ENCODE results near the gene SGTB.
"Not testable (repeated sequence)": the region's sequence is repeated elsewhere in the genome, so short reads cannot be mapped to it uniquely, and the experiment has no call there.

Gene SGTB

GRCh38 chr5:65734196-65734775, 12.4 kb upstream of the SGTB start:
- not testable (repeated sequence) for DNase-seq (ENCODE audit: low spot score)

GRCh38 chr5:65732046-65732445, 10.1 kb upstream of the SGTB start:
- not testable (repeated sequence) for DNase-seq (ENCODE audit: low spot score)

GRCh38 chr5:65730910-65731309, 9.0 kb upstream of the SGTB start:
- DNase-seq (ENCODE audit: low spot score): no peak

- no peak for DNase-seq (ENCODE audit: low spot score)
Observed at GRCh38 chr5:65728218-65728617, 6.3 kb upstream of the SGTB start.

- DNase-seq (ENCODE audit: low spot score): no peak
Observed at GRCh38 chr5:65727491-65728156, 5.7 kb upstream of the SGTB start.

- DNase-seq (ENCODE audit: low spot score): peak; percentile 65
Observed at GRCh38 chr5:65722575-65723403, 880 bp upstream of the SGTB start.

GRCh38 chr5:65721050-65721719, 724 bp downstream of the SGTB start:
- DNase-seq (ENCODE audit: low spot score): peak; percentile 54

GRCh38 chr5:65718576-65719310, 3.2 kb downstream of the SGTB start:
- no peak for DNase-seq (ENCODE audit: low spot score)

GRCh38 chr5:65708145-65708544, 13.8 kb downstream of the SGTB start:
- DNase-seq (ENCODE audit: low spot score): no peak

GRCh38 chr5:65707663-65708062, 14.2 kb downstream of the SGTB start:
- DNase-seq (ENCODE audit: low spot score): no peak

- DNase-seq (ENCODE audit: low spot score): peak; percentile 44
Observed at GRCh38 chr5:65704621-65705239, 17.2 kb downstream of the SGTB start.

- DNase-seq (ENCODE audit: low spot score): no peak
Observed at GRCh38 chr5:65702036-65702435, 19.9 kb downstream of the SGTB start.

GRCh38 chr5:65699338-65699737, 22.6 kb downstream of the SGTB start:
- DNase-seq (ENCODE audit: low spot score): no peak

- DNase-seq (ENCODE audit: low spot score): no peak
Observed at GRCh38 chr5:65696892-65697291, 25.0 kb downstream of the SGTB start.

- DNase-seq (ENCODE audit: low spot score): no peak
Observed at GRCh38 chr5:65695896-65696295, 26.0 kb downstream of the SGTB start.

GRCh38 chr5:65695162-65695755, 26.6 kb downstream of the SGTB start:
- DNase-seq (ENCODE audit: low spot score): no peak

- no peak for DNase-seq (ENCODE audit: low spot score)
Observed at GRCh38 chr5:65693121-65693520, 28.8 kb downstream of the SGTB start.

- DNase-seq (ENCODE audit: low spot score): no peak
Observed at GRCh38 chr5:65682148-65682547, 39.8 kb downstream of the SGTB start.

- DNase-seq (ENCODE audit: low spot score): not testable (repeated sequence)
Observed at GRCh38 chr5:65676056-65676455, 45.9 kb downstream of the SGTB start.

- no peak for DNase-seq (ENCODE audit: low spot score)
Observed at GRCh38 chr5:65674749-65675148, 47.2 kb downstream of the SGTB start.

- DNase-seq (ENCODE audit: low spot score): no peak
Observed at GRCh38 chr5:65672796-65673195, 49.1 kb downstream of the SGTB start.
